ENCODE data around the gene LIPT2. TPM values are rescaled to one million over a fixed set of nuclear protein-coding genes. Genes with fewer than 3 reads are reported as not detected.

LIPT2 gene
- total RNA-seq, 4 donors from 2014 or later, result 4.0 to 10.9 (median 8.1) TPM

GRCh38 chr11:74447720-74448119 is 45.8 kb downstream of the LIPT2 start:
- DNase-seq (ENCODE audit: low spot score in 2 of 2), result no peak
- TF ChIP-seq, protein P1, sequence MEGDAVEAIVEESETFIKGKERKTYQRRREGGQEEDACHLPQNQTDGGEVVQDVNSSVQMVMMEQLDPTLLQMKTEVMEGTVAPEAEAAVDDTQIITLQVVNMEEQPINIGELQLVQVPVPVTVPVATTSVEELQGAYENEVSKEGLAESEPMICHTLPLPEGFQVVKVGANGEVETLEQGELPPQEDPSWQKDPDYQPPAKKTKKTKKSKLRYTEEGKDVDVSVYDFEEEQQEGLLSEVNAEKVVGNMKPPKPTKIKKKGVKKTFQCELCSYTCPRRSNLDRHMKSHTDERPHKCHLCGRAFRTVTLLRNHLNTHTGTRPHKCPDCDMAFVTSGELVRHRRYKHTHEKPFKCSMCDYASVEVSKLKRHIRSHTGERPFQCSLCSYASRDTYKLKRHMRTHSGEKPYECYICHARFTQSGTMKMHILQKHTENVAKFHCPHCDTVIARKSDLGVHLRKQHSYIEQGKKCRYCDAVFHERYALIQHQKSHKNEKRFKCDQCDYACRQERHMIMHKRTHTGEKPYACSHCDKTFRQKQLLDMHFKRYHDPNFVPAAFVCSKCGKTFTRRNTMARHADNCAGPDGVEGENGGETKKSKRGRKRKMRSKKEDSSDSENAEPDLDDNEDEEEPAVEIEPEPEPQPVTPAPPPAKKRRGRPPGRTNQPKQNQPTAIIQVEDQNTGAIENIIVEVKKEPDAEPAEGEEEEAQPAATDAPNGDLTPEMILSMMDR (IDR thresholded peaks at IDR 0.05), result no peak
- no peak for TF ChIP-seq POLR2A (IDR thresholded peaks at IDR 0.05)
- H3K4me3 ChIP-seq (ENCODE audit: low read depth, poor library complexity, severe bottlenecking), result no peak overlapping the region
- intact Hi-C loops (cut with DNase I; ENCODE audit: low total_unique reads), result loop anchor here (10.0 kb wide), 1 partner anchor 193 kb away; no protein-coding TSS in a partner anchor

DNA sequence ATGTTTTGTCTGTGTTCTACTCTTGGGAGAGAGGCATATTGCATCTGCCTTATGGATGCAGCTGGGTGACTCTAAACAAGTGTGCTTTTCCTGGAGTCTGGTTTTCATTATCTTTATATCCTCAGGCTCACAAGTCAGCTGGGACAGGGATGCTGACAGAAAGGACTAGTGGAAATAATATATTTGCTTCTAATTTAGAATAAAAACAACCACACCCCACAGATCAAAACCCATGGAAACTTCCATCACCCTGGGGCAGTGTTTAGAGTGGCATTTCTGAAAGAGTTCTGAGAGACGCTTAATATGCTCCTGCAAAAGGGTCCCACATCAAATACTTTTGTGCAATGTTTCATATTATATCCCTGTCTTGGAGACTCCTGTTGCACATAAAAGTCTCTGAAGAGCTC is 47.0 kb downstream of the LIPT2 start:
- no peak overlapping the region for H3K4me3 ChIP-seq (ENCODE audit: low read depth, poor library complexity, severe bottlenecking)
- no peak for DNase-seq (ENCODE audit: low spot score in 2 of 2)
- intact Hi-C loops (cut with DNase I; ENCODE audit: low total_unique reads), result loop anchor here (10.0 kb wide), 1 partner anchor 192 kb away; no protein-coding TSS in a partner anchor
- TF ChIP-seq, protein P1 (IDR thresholded peaks at IDR 0.05), result no peak
- TF ChIP-seq POLR2A (IDR thresholded peaks at IDR 0.05), result no peak
- WGBS, 2 donors, result 55 to 59% methylated on average over 1 of the region's 1 CpG

DNA sequence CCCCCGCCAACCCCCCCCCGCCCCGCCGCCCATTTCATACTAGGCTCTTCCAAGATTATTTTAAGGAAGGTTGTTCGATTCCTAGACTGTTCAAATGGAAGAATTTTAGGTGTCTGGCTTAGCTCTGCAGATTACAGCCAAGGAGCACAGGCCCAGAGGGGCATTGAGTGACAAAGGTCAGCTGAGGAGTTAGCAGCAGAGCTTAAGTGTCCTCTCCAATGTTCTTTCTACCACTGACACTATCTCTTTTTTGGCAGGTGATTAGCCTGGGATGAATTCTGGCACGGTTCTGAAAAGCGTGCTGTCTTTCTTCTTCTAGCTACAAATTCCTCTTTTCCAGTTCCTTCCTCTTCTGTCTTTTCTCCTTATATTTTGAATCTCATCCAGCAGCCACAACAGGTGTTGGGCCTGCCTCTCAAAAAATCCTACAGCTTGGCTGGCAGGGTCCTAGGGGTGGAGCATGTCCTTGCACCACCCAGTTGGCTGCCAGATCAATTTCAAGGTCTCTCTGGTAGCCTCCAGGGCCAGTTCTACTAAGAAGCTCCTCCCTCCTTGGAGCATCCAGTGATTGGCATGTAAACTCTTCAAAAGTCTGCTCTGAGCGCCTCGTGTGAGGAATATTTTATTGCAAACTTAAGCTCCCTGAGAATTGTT is 49.2 kb downstream of the LIPT2 start:
- H3K4me3 ChIP-seq (ENCODE audit: low read depth, poor library complexity, severe bottlenecking), result no peak overlapping the region
- intact Hi-C loops (cut with DNase I; ENCODE audit: low total_unique reads), result loop anchor here (10.0 kb wide), 1 partner anchor 189 kb away; no protein-coding TSS in a partner anchor
- WGBS, 2 donors, result 60 to 73% methylated on average over 9 of the region's 9 CpGs
- TF ChIP-seq, protein P1 (IDR thresholded peaks at IDR 0.05), result no peak
- no peak for TF ChIP-seq POLR2A (IDR thresholded peaks at IDR 0.05)
- DNase-seq (ENCODE audit: low spot score in 2 of 2), result no peak

DNA sequence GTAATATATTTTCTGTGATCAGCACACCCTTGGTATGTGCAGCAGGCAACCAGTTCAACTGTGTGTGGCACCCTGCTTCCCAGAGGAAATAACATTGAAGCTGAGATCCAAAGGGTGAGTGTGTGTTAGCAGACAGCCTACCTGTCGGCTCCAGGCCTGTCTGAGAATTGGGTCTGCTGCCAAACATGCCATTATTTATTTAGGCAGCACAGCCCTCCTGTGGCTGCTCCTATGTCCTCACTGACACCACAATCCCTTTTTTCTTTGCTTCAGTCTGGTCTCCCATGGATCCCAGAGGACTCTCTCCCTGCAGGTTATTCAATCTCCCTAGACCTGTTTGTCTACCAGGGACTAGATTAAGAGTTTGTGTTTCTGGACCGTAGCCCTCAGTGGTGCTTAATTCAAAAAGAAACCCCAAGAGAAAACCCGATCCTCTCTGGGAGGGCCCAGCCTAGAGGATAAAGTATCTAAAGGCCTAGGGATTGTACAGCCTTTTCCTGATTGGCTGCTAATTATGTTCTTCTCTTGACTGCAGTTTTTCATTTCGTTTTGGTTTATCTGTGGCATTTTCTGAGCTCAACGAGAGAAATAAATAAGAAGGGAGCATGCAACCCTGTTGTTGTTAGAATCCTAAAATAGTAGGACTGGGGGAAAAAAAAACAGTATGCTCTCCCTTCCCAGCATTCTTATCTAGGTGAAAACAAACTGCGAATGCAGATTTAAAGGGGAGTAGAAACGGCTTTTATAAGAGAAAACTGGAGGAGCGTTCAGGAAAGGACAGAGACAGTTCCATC is 50.3 kb downstream of the LIPT2 start:
- WGBS, 2 donors, result 57 to 59% methylated on average over 8 of the region's 8 CpGs
- DNase-seq (ENCODE audit: low spot score in 2 of 2), result no peak
- intact Hi-C loops (cut with DNase I; ENCODE audit: low total_unique reads), result loop anchor here (10.0 kb wide), 1 partner anchor 188 kb away; no protein-coding TSS in a partner anchor
- H3K4me3 ChIP-seq (ENCODE audit: low read depth, poor library complexity, severe bottlenecking), result no peak overlapping the region
- TF ChIP-seq POLR2A (IDR thresholded peaks at IDR 0.05), result no peak
- TF ChIP-seq, protein P1 (IDR thresholded peaks at IDR 0.05), result no peak

GRCh38 chr11:74442636-74443035 is 50.9 kb downstream of the LIPT2 start:
- no peak for DNase-seq (ENCODE audit: low spot score in 2 of 2)
- intact Hi-C loops (cut with DNase I; ENCODE audit: low total_unique reads), result loop anchor here (10.0 kb wide), 1 partner anchor 188 kb away; no protein-coding TSS in a partner anchor
- WGBS, 2 donors, result 73 to 78% methylated on average over 3 of the region's 3 CpGs
- no peak for TF ChIP-seq POLR2A (IDR thresholded peaks at IDR 0.05)
- TF ChIP-seq, protein P1 (IDR thresholded peaks at IDR 0.05), result no peak
- no peak overlapping the region for H3K4me3 ChIP-seq (ENCODE audit: low read depth, poor library complexity, severe bottlenecking)

Other genes starting within 250 kb of the LIPT2 start
- under 1 TPM in 2 of 4 donors, not detected in 2; 0.17 to 0.81 TPM for gene P4HA3, start 182.1 kb downstream of the LIPT2 start, total RNA-seq
- 1 to 10 TPM; 1.0 to 1.8 (median 1.2) TPM for gene PGM2L1, start 95.3 kb downstream of the LIPT2 start, total RNA-seq
- gene KCNE3, start 26.2 kb downstream of the LIPT2 start, total RNA-seq, result 1 to 10 TPM in 2 of 4 donors, under 1 TPM in 1, not detected in 1; 0.08 to 2.0 (median 1.9) TPM
- 10 to 100 TPM in 1 of 4 donors, 1 to 10 TPM in 3; 7.0 to 18.8 (median 9.4) TPM for gene POLD3, start 98.9 kb upstream of the LIPT2 start, total RNA-seq
- not detected for gene CHRDL2, start 237.7 kb upstream of the LIPT2 start, total RNA-seq

All from lower leg skin (tissue), 4 donors.